Liver (tissue), 3 donors: ENCODE results near the gene GPR183.

Source experiments
- CTCF ChIP-seq: fragments of 150-350 bp; IDR thresholded peaks from 2 replicates; pipeline ENCODE4 v1.5.1; 2017; ENCODE audit warnings: improper control_type of control experiment, low read depth, low read length; ENCODE audit not compliant: missing input control
- EGR1 ChIP-seq, 2 donors: IDR thresholded peaks; 2 replicates each; pipeline ENCODE4 v1.6.1; 2016 to 2018; ENCODE audit warnings: antibody characterized with exemption in 2 of 2, low read depth in 2 of 2
- FOXA1 ChIP-seq: IDR thresholded peaks from 2 replicates; pipeline ENCODE4 v1.6.1; 2016; ENCODE audit warnings: antibody characterized with exemption
- GABPA ChIP-seq, 2 donors: IDR thresholded peaks in 1 of 2; conservative IDR thresholded peaks in 1 of 2; 2 replicates each; pipeline ENCODE4 v1.6.1; 2016; ENCODE audit warnings: antibody characterized with exemption in 2 of 2, mild to moderate bottlenecking in 1 of 2, moderate library complexity in 1 of 2
- JUND ChIP-seq, 2 donors: IDR thresholded peaks; 2 replicates each; pipeline ENCODE4 v1.6.1; 2016; ENCODE audit warnings: antibody characterized with exemption in 2 of 2
- MAX ChIP-seq: IDR thresholded peaks from 2 replicates; pipeline ENCODE4 v1.6.1; 2016; ENCODE audit warnings: antibody characterized with exemption
- NR2F2 ChIP-seq: IDR thresholded peaks from 2 replicates; pipeline ENCODE4 v1.6.1; 2016; ENCODE audit warnings: antibody characterized with exemption
- RAD21 ChIP-seq, 2 donors: IDR thresholded peaks; 2 replicates each; pipeline ENCODE4 v1.6.1; 2016; ENCODE audit warnings: antibody characterized with exemption in 2 of 2, mild to moderate bottlenecking in 2 of 2
- REST ChIP-seq: IDR thresholded peaks from 2 replicates; pipeline ENCODE4 v1.6.1; 2016; ENCODE audit warnings: antibody characterized with exemption, mild to moderate bottlenecking
- RXRA ChIP-seq, 2 donors: IDR thresholded peaks; 2 replicates each; pipeline ENCODE4 v1.6.1; 2017 to 2018; ENCODE audit warnings: antibody characterized with exemption in 2 of 2, mild to moderate bottlenecking in 1 of 2
- SP1 ChIP-seq: IDR thresholded peaks from 2 replicates; pipeline ENCODE4 v1.6.1; 2018; ENCODE audit warnings: antibody characterized with exemption, mild to moderate bottlenecking
- TAF1 ChIP-seq: conservative IDR thresholded peaks from 2 replicates; pipeline ENCODE4 v1.6.1; 2016; ENCODE audit warnings: antibody characterized with exemption, mild to moderate bottlenecking
- YY1 ChIP-seq: IDR thresholded peaks from 2 replicates; pipeline ENCODE4 v1.6.1; 2016; ENCODE audit warnings: antibody characterized with exemption, mild to moderate bottlenecking
- ZBTB33 ChIP-seq: IDR thresholded peaks from 2 replicates; pipeline ENCODE4 v1.6.1; 2016; ENCODE audit warnings: antibody characterized with exemption
- donor health status: healthy.
- donor health status: healthy.

- TF ChIP-seq CTCF (no peak), RAD21 (IDR thresholded peaks at IDR 0.05) (no peak), EGR1 (IDR thresholded peaks at IDR 0.05; ENCODE audit: low read depth in 2 of 2) (no peak), YY1 (no peak), REST (no peak), NR2F2 (no peak), GABPA (IDR thresholded peaks at IDR 0.05 in 1 of 2, conservative IDR thresholded peaks at IDR 0.05 in 1 of 2) (no peak), MAX (no peak), FOXA1 (no peak), ZBTB33 (no peak), TAF1 (no peak), SP1 (no peak), JUND (IDR thresholded peaks at IDR 0.05) (no peak), RXRA (IDR thresholded peaks at IDR 0.05) (no peak)
Measured at GRCh38 chr13:99255271-99255670, 51.9 kb downstream of the GPR183 start.
